Right lobe of liver (tissue), 6 donors: ENCODE data around the gene DAPK2. TPM values are rescaled to one million over a fixed set of nuclear protein-coding genes. Genes with fewer than 3 reads are reported as not detected.

ENCODE experiments used
- ATAC-seq, 4 donors: fragments of 200-7000 bp; cut with Tn5 transposase; one replicate each; pipeline ENCODE4 v1.9.1; 2020; ENCODE audit warnings: mild to moderate bottlenecking in 4 of 4, moderate library complexity in 4 of 4
- DNase-seq, 3 donors: peaks; one replicate each; pipeline ENCODE4 v3.0.0-alpha.2; 2020
- H3K27ac ChIP-seq, 3 donors: fragments of 200-600 bp; one replicate each; pipeline ENCODE4 v1.8.0; 2022
- H3K27me3 ChIP-seq, 2 donors: fragments of 200-600 bp; one replicate each; pipeline ENCODE4 v1.8.0; 2022
- H3K36me3 ChIP-seq, 4 donors: fragments of 200-600 bp; sonication (generic) in 1 of 4; one replicate each; pipeline versions ENCODE4 v1.5.1 to v1.8.0; 2017 to 2022; ENCODE audit warnings: control low read depth in 1 of 4
- H3K4me1 ChIP-seq, 4 donors: fragments of 200-600 bp; sonication (generic) in 1 of 4; one replicate each; pipeline versions ENCODE4 v1.5.1 to v1.8.0; 2017 to 2022; ENCODE audit warnings: control low read depth in 1 of 4
- H3K4me3 ChIP-seq, 3 donors: fragments of 200-600 bp; one replicate each; pipeline ENCODE4 v1.8.0; 2022
- H3K9me3 ChIP-seq, 4 donors: fragments of 200-600 bp; sonication (generic) in 1 of 4; one replicate each; pipeline versions ENCODE4 v1.5.1 to v1.8.0; 2017 to 2022; ENCODE audit warnings: control low read depth in 1 of 4
- CTCF ChIP-seq, 4 donors: fragments of 200-600 bp in 3 of 4; fragments of 450-650 bp in 1 of 4; IDR thresholded peaks; one replicate each; pipeline versions ENCODE4 v1.5.1 to v1.8.0; 2016 to 2022; ENCODE audit warnings: antibody characterized with exemption in 4 of 4, mild to moderate bottlenecking in 2 of 4
- POLR2A ChIP-seq: fragments of 450-650 bp; IDR thresholded peaks from one replicate; pipeline ENCODE4 v1.6.1; 2017; ENCODE audit warnings: antibody characterized with exemption, mild to moderate bottlenecking
- WGBS: methylation state at CpG from one replicate; pipeline ENCODE4 v1.1.6; 2018; ENCODE audit warnings: low coverage, low lambda C conversion rate; ENCODE audit not compliant: insufficient coverage; ENCODE audit errors: missing lambda C conversion rate; 5-methylcytosine and 5-hydroxymethylcytosine counted together
- intact Hi-C, 2 donors: fragments of 100-400 bp; cut with DNase I; formaldehyde crosslinking; loops; one replicate each; pipeline versions ENCODE4 v1.11.2 to v1.14.1; 2022
- total RNA-seq, 6 experiments: library from RNA; depleted of rRNA in 2 of 6; stranded (reverse); fragments of >200 nt in 2 of 6; fragmentation: NEBNext Ultra II Directional in 3 of 6; extraction: Animal tissue kit (Norgen Biotek cat#: 25700) in 3 of 6; gene quantifications; one replicate each; pipeline versions ENCODE4 v1.1.0 to v1.2.4, GENCODE V29; 2016 to 2023
- donor health status: DM: no; HTN: yes; CAD: no.
- donor health status: DM: no; HTN: no; CAD: no.
- donor health status: DM: no; HTN: no; CAD: no.
- donor health status: DM: no; HTN: yes; CAD: no.
- donor health status: DM: no; HTN: yes; CAD: no.

Gene DAPK2
- total RNA-seq, 6 experiments from 2014 or later, result 1.5 to 11.5 (median 4.7) TPM

- Histone ChIP-seq H3K36me3 (no peaks in the 10 kb centered on the region), H3K4me1 (peaks cover 0 to 37% (median 5%) of the 10 kb centered on the region in 4 donors), H3K4me3 (no peak overlapping the region), H3K9me3 (no peaks in the 10 kb centered on the region), H3K27ac (peak overlapping the region in 2 of 3 donors; percentile 47 to 49), H3K27me3 (no peaks in the 10 kb centered on the region)
- TF ChIP-seq CTCF (IDR thresholded peaks at IDR 0.05) (no peak), POLR2A (no peak)
- DNase-seq (peak in 2 of 3 donors; percentile 66 to 74), ATAC-seq (peak; percentile 62 to 81 (median 68))
- WGBS, result 48% methylated on average over 9 of the region's 15 CpGs
- intact Hi-C loops, result loop anchor here (10.0 kb wide), 2 partner anchors 48 to 152 kb away; no protein-coding TSS in a partner anchor
Observed at GRCh38 chr15:63896336-63897115, 149.8 kb downstream of the DAPK2 start.

DNA sequence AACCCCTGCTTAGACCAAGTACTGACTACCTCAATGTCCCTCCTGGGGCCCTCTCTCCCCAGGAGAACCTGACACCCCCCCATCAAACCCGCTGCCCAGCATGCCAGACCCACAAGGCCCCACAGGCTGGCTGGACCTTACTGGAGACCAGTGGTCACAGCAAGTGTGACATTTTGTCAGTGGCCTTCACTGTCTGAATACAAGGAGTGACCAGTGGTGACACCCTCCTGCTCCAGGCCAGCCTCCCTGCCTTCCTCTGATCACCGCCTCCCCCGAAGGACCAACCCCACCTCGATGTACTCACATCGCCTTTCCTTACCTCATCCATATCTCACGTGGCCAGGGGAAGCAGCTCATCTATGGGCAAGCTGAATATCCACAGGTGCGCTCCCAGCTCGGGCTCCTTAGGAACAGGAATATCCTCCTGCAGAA, 150.5 kb downstream of the DAPK2 start:
- Histone ChIP-seq H3K4me1 (peaks cover 0 to 42% (median 5%) of the 10 kb centered on the region in 4 donors), H3K36me3 (no peaks in the 10 kb centered on the region), H3K27me3 (no peaks in the 10 kb centered on the region), H3K4me3 (no peak overlapping the region), H3K9me3 (no peaks in the 10 kb centered on the region), H3K27ac (no peak overlapping the region)
- WGBS, result 81% methylated on average over 7 of the region's 8 CpGs
- intact Hi-C loops, result loop anchor here (10.0 kb wide), 2 partner anchors 49 to 151 kb away; no protein-coding TSS in a partner anchor
- DNase-seq (peak in 1 of 3 donors; percentile 32), ATAC-seq (no peak)
- TF ChIP-seq POLR2A (no peak), CTCF (IDR thresholded peaks at IDR 0.05) (no peak)

DNA sequence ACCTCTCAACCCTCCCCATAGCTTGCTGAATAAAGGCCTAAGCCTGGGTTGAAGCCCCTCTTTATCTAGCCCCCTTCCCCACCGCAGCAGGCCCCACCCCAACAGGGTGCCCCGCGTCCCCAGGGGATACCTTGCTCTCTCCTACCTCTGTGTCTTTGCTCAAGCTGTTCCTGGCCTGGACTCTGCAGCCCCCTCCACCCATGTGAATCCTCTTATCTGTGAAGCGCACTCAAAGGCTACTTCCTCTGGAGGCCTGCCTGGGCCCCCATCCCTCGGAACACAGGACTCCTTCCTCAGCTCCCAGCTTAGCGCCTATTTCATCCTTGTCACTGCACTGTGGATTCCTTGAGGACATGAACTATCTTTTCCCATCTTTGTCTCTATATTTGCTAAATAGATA, 151.1 kb downstream of the DAPK2 start:
- TF ChIP-seq POLR2A (no peak), CTCF (IDR thresholded peaks at IDR 0.05) (no peak)
- H3K27me3 ChIP-seq, result no peaks in the 10 kb centered on the region
- no peaks in the 10 kb centered on the region for H3K9me3 ChIP-seq
- intact Hi-C loops, result loop anchor here (10.0 kb wide), 2 partner anchors 50 to 150 kb away; no protein-coding TSS in a partner anchor
- H3K27ac ChIP-seq, result no peak overlapping the region
- ATAC-seq (peak in 1 of 4 donors; percentile 6), DNase-seq (peak in 1 of 3 donors; percentile 27)
- no peak overlapping the region for H3K4me3 ChIP-seq
- H3K4me1 ChIP-seq, result peaks cover 0 to 42% (median 5%) of the 10 kb centered on the region in 4 donors
- WGBS, result 80% methylated on average over 6 of the region's 6 CpGs
- no peaks in the 10 kb centered on the region for H3K36me3 ChIP-seq

DNA sequence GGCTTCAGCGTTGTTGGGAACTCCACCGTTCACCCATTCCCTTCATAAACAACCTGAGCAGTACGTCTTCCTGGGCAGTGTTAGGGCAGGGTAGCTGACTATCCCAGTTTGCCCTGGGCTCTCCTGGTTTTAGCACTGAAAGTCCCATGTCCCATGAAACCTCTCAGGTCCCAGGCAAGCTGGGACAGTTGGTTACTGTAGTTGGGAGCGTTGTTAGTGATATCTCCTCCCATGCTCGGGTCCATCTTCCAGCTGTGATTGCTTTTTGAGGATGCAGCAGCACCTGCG, 151.7 kb downstream of the DAPK2 start:
- Histone ChIP-seq H3K27ac (no peak overlapping the region), H3K4me1 (peaks cover 0 to 39% (median 4%) of the 10 kb centered on the region in 4 donors), H3K27me3 (no peaks in the 10 kb centered on the region), H3K4me3 (no peak overlapping the region), H3K9me3 (no peaks in the 10 kb centered on the region), H3K36me3 (no peaks in the 10 kb centered on the region)
- WGBS, result 100% methylated on average over 1 of the region's 6 CpGs
- peak in 1 of 3 donors; percentile 7 for DNase-seq
- no peak for TF ChIP-seq CTCF (IDR thresholded peaks at IDR 0.05)
- TF ChIP-seq POLR2A, result no peak
- no peak for ATAC-seq
- intact Hi-C loops, result loop anchor here (10.0 kb wide), 2 partner anchors 50 to 150 kb away; no protein-coding TSS in a partner anchor
